Measurements from ENCODE around the gene BANF1.

BANF1 gene

GRCh38 chr11:66011239-66011784, 9.0 kb downstream of the BANF1 start:
- peaks cover 15 to 17% of the 10 kb centered on the region in 2 donors for H3K27me3 ChIP-seq (ENCODE audit: control insufficient read depth in 2 of 2, insufficient read depth in 2 of 2, low read length in 2 of 2)
- H3K9me3 ChIP-seq (ENCODE audit: control insufficient read depth in 2 of 2, low read length in 2 of 2): no peaks in the 10 kb centered on the region
- no peak overlapping the region for H3K27ac ChIP-seq (ENCODE audit: low read depth in 2 of 2, low read length in 2 of 2)
- no peak overlapping the region for H3K4me3 ChIP-seq (ENCODE audit: low read length in 2 of 2)
- peaks cover 0 to 2% of the 10 kb centered on the region in 2 donors for H3K4me1 ChIP-seq (ENCODE audit: control insufficient read depth in 2 of 2, insufficient read depth in 2 of 2, low read length in 2 of 2)
- no peaks in the 10 kb centered on the region for H3K36me3 ChIP-seq (ENCODE audit: control insufficient read depth in 2 of 2, insufficient read depth in 2 of 2, low read length in 2 of 2)
- no peak overlapping the region for H3K9ac ChIP-seq (ENCODE audit: low read depth in 1 of 2, low read length in 2 of 2)

GRCh38 chr11:66011785-66012303, 9.5 kb downstream of the BANF1 start, which contains the start of gene CST6:
Gene CST6 (plus strand): TSS chr11:66012008. CDS start chr11:66012045, 37 bp downstream.
- Histone ChIP-seq H3K4me3 (ENCODE audit: low read length in 2 of 2) (no peak within 1 kb of the TSS), H3K27ac (ENCODE audit: low read depth in 2 of 2, low read length in 2 of 2) (no peak within 1 kb of the TSS)

GRCh38 chr11:66012371-66012945, 10.2 kb downstream of the BANF1 start:
- H3K4me1 ChIP-seq (ENCODE audit: control insufficient read depth in 2 of 2, insufficient read depth in 2 of 2, low read length in 2 of 2): peaks cover 0 to 2% of the 10 kb centered on the region in 2 donors
- H3K27ac ChIP-seq (ENCODE audit: low read depth in 2 of 2, low read length in 2 of 2): no peak overlapping the region
- H3K36me3 ChIP-seq (ENCODE audit: control insufficient read depth in 2 of 2, insufficient read depth in 2 of 2, low read length in 2 of 2): no peaks in the 10 kb centered on the region
- no peak overlapping the region for H3K4me3 ChIP-seq (ENCODE audit: low read length in 2 of 2)
- H3K27me3 ChIP-seq (ENCODE audit: control insufficient read depth in 2 of 2, insufficient read depth in 2 of 2, low read length in 2 of 2): peaks cover 15 to 17% of the 10 kb centered on the region in 2 donors
- H3K9ac ChIP-seq (ENCODE audit: low read depth in 1 of 2, low read length in 2 of 2): no peak overlapping the region
- H3K9me3 ChIP-seq (ENCODE audit: control insufficient read depth in 2 of 2, low read length in 2 of 2): no peaks in the 10 kb centered on the region

More at GRCh38 chr11:66011785-66012303, 9.5 kb downstream of the BANF1 start, which contains the start of gene CST6:
- Histone ChIP-seq H3K36me3 (ENCODE audit: control insufficient read depth in 2 of 2, insufficient read depth in 2 of 2, low read length in 2 of 2) (no peaks in the 10 kb centered on the region), H3K4me1 (ENCODE audit: control insufficient read depth in 2 of 2, insufficient read depth in 2 of 2, low read length in 2 of 2) (peaks cover 0 to 2% of the 10 kb centered on the region in 2 donors), H3K9ac (ENCODE audit: low read depth in 1 of 2, low read length in 2 of 2) (no peak within 1 kb of the TSS), H3K27me3 (ENCODE audit: control insufficient read depth in 2 of 2, insufficient read depth in 2 of 2, low read length in 2 of 2) (peaks cover 15 to 17% of the 10 kb centered on the region in 2 donors), H3K9me3 (ENCODE audit: control insufficient read depth in 2 of 2, low read length in 2 of 2) (no peaks in the 10 kb centered on the region)

GRCh38 chr11:66012946-66013761, 10.9 kb downstream of the BANF1 start:
- no peaks in the 10 kb centered on the region for H3K9me3 ChIP-seq (ENCODE audit: control insufficient read depth in 2 of 2, low read length in 2 of 2)
- peaks cover 15 to 17% of the 10 kb centered on the region in 2 donors for H3K27me3 ChIP-seq (ENCODE audit: control insufficient read depth in 2 of 2, insufficient read depth in 2 of 2, low read length in 2 of 2)
- peaks cover 0 to 2% of the 10 kb centered on the region in 2 donors for H3K4me1 ChIP-seq (ENCODE audit: control insufficient read depth in 2 of 2, insufficient read depth in 2 of 2, low read length in 2 of 2)
- no peak overlapping the region for H3K27ac ChIP-seq (ENCODE audit: low read depth in 2 of 2, low read length in 2 of 2)
- H3K4me3 ChIP-seq (ENCODE audit: low read length in 2 of 2): no peak overlapping the region
- no peak overlapping the region for H3K9ac ChIP-seq (ENCODE audit: low read depth in 1 of 2, low read length in 2 of 2)
- H3K36me3 ChIP-seq (ENCODE audit: control insufficient read depth in 2 of 2, insufficient read depth in 2 of 2, low read length in 2 of 2): no peaks in the 10 kb centered on the region

GRCh38 chr11:66013762-66014100, 11.4 kb downstream of the BANF1 start:
- peaks cover 15 to 17% of the 10 kb centered on the region in 2 donors for H3K27me3 ChIP-seq (ENCODE audit: control insufficient read depth in 2 of 2, insufficient read depth in 2 of 2, low read length in 2 of 2)
- no peak overlapping the region for H3K9ac ChIP-seq (ENCODE audit: low read depth in 1 of 2, low read length in 2 of 2)
- no peak overlapping the region for H3K4me3 ChIP-seq (ENCODE audit: low read length in 2 of 2)
- H3K9me3 ChIP-seq (ENCODE audit: control insufficient read depth in 2 of 2, low read length in 2 of 2): no peaks in the 10 kb centered on the region
- no peaks in the 10 kb centered on the region for H3K36me3 ChIP-seq (ENCODE audit: control insufficient read depth in 2 of 2, insufficient read depth in 2 of 2, low read length in 2 of 2)
- H3K27ac ChIP-seq (ENCODE audit: low read depth in 2 of 2, low read length in 2 of 2): no peak overlapping the region
- peaks cover 0 to 2% of the 10 kb centered on the region in 2 donors for H3K4me1 ChIP-seq (ENCODE audit: control insufficient read depth in 2 of 2, insufficient read depth in 2 of 2, low read length in 2 of 2)

GRCh38 chr11:66014804-66015453, 12.6 kb downstream of the BANF1 start:
- H3K9me3 ChIP-seq (ENCODE audit: control insufficient read depth in 2 of 2, low read length in 2 of 2): no peaks in the 10 kb centered on the region
- no peaks in the 10 kb centered on the region for H3K36me3 ChIP-seq (ENCODE audit: control insufficient read depth in 2 of 2, insufficient read depth in 2 of 2, low read length in 2 of 2)
- no peak overlapping the region for H3K4me3 ChIP-seq (ENCODE audit: low read length in 2 of 2)
- H3K27me3 ChIP-seq (ENCODE audit: control insufficient read depth in 2 of 2, insufficient read depth in 2 of 2, low read length in 2 of 2): peaks cover 15 to 17% of the 10 kb centered on the region in 2 donors
- peaks cover 0 to 2% of the 10 kb centered on the region in 2 donors for H3K4me1 ChIP-seq (ENCODE audit: control insufficient read depth in 2 of 2, insufficient read depth in 2 of 2, low read length in 2 of 2)
- no peak overlapping the region for H3K27ac ChIP-seq (ENCODE audit: low read depth in 2 of 2, low read length in 2 of 2)
- no peak overlapping the region for H3K9ac ChIP-seq (ENCODE audit: low read depth in 1 of 2, low read length in 2 of 2)

GRCh38 chr11:66015454-66015881, 13.2 kb downstream of the BANF1 start:
- H3K27ac ChIP-seq (ENCODE audit: low read depth in 2 of 2, low read length in 2 of 2): no peak overlapping the region
- peaks cover 0 to 2% of the 10 kb centered on the region in 2 donors for H3K4me1 ChIP-seq (ENCODE audit: control insufficient read depth in 2 of 2, insufficient read depth in 2 of 2, low read length in 2 of 2)
- no peak overlapping the region for H3K4me3 ChIP-seq (ENCODE audit: low read length in 2 of 2)
- H3K9me3 ChIP-seq (ENCODE audit: control insufficient read depth in 2 of 2, low read length in 2 of 2): no peaks in the 10 kb centered on the region
- peaks cover 15 to 17% of the 10 kb centered on the region in 2 donors for H3K27me3 ChIP-seq (ENCODE audit: control insufficient read depth in 2 of 2, insufficient read depth in 2 of 2, low read length in 2 of 2)
- H3K36me3 ChIP-seq (ENCODE audit: control insufficient read depth in 2 of 2, insufficient read depth in 2 of 2, low read length in 2 of 2): no peaks in the 10 kb centered on the region
- H3K9ac ChIP-seq (ENCODE audit: low read depth in 1 of 2, low read length in 2 of 2): no peak overlapping the region

GRCh38 chr11:66015936-66016792, 13.9 kb downstream of the BANF1 start:
- no peaks in the 10 kb centered on the region for H3K36me3 ChIP-seq (ENCODE audit: control insufficient read depth in 2 of 2, insufficient read depth in 2 of 2, low read length in 2 of 2)
- no peak overlapping the region for H3K9ac ChIP-seq (ENCODE audit: low read depth in 1 of 2, low read length in 2 of 2)
- H3K4me3 ChIP-seq (ENCODE audit: low read length in 2 of 2): no peak overlapping the region
- no peak overlapping the region for H3K27ac ChIP-seq (ENCODE audit: low read depth in 2 of 2, low read length in 2 of 2)
- peaks cover 0 to 2% of the 10 kb centered on the region in 2 donors for H3K4me1 ChIP-seq (ENCODE audit: control insufficient read depth in 2 of 2, insufficient read depth in 2 of 2, low read length in 2 of 2)
- peaks cover 15 to 17% of the 10 kb centered on the region in 2 donors for H3K27me3 ChIP-seq (ENCODE audit: control insufficient read depth in 2 of 2, insufficient read depth in 2 of 2, low read length in 2 of 2)
- no peaks in the 10 kb centered on the region for H3K9me3 ChIP-seq (ENCODE audit: control insufficient read depth in 2 of 2, low read length in 2 of 2)

GRCh38 chr11:66016793-66017177, 14.5 kb downstream of the BANF1 start:
- H3K36me3 ChIP-seq (ENCODE audit: control insufficient read depth in 2 of 2, insufficient read depth in 2 of 2, low read length in 2 of 2): no peaks in the 10 kb centered on the region
- H3K9me3 ChIP-seq (ENCODE audit: control insufficient read depth in 2 of 2, low read length in 2 of 2): no peaks in the 10 kb centered on the region
- H3K4me3 ChIP-seq (ENCODE audit: low read length in 2 of 2): no peak overlapping the region
- peaks cover 9 to 11% of the 10 kb centered on the region in 2 donors for H3K27me3 ChIP-seq (ENCODE audit: control insufficient read depth in 2 of 2, insufficient read depth in 2 of 2, low read length in 2 of 2)
- H3K27ac ChIP-seq (ENCODE audit: low read depth in 2 of 2, low read length in 2 of 2): no peak overlapping the region
- no peaks in the 10 kb centered on the region for H3K4me1 ChIP-seq (ENCODE audit: control insufficient read depth in 2 of 2, insufficient read depth in 2 of 2, low read length in 2 of 2)
- no peak overlapping the region for H3K9ac ChIP-seq (ENCODE audit: low read depth in 1 of 2, low read length in 2 of 2)
